GM12878 (cell line): ENCODE measurements around the gene AP1M2. TPM values are rescaled to one million over a fixed set of nuclear protein-coding genes. Genes with fewer than 3 reads are reported as not detected.

Experiments used
- CBX5 ChIP-seq: sonication (generic); IDR thresholded peaks from 2 replicates; pipeline ENCODE4 v1.6.1; 2016; ENCODE audit warnings: low read depth, moderate library complexity, mild to moderate bottlenecking, inconsistent platforms
- CEBPB ChIP-seq, 2 experiments: fragments of 150-350 bp in 1 of 2; IDR thresholded peaks; 2 replicates each; pipeline ENCODE4 v1.6.1; 2012 to 2014; ENCODE audit warnings: low read depth in 2 of 2, low read length in 2 of 2, borderline replicate concordance in 1 of 2, inconsistent platforms in 1 of 2
- HDAC2 ChIP-seq: fragments of 200-600 bp; sonication (generic); IDR thresholded peaks from 2 replicates; pipeline ENCODE4 v1.6.1; 2017
- IKZF1 ChIP-seq: fragments of 450-650 bp; conservative IDR thresholded peaks from 2 replicates; pipeline ENCODE4 v1.6.1; 2017; ENCODE audit warnings: antibody characterized with exemption, mild to moderate bottlenecking
- JUNB ChIP-seq: IDR thresholded peaks from 2 replicates; pipeline ENCODE4 v1.6.1; 2016; ENCODE audit warnings: antibody characterized with exemption, mild to moderate bottlenecking
- NFYA ChIP-seq: IDR thresholded peaks from 2 replicates; pipeline ENCODE4 v1.6.1; 2011; ENCODE audit warnings: low read depth, mild to moderate bottlenecking, low read length, improper control_type of control experiment, borderline replicate concordance
- RAD21 ChIP-seq: IDR thresholded peaks from 2 replicates; pipeline ENCODE4 v1.6.1; 2011; ENCODE audit warnings: mild to moderate bottlenecking, low read depth, low read length, moderate library complexity; ENCODE audit not compliant: insufficient read depth
- RAD51 ChIP-seq: fragments of 450-650 bp; IDR thresholded peaks from 2 replicates; pipeline ENCODE4 v1.6.1; 2016; ENCODE audit warnings: moderate library complexity, mild to moderate bottlenecking, inconsistent platforms
- TCF12 ChIP-seq: IDR thresholded peaks from 2 replicates; pipeline ENCODE4 v1.6.1; 2011; ENCODE audit warnings: low read depth, mild to moderate bottlenecking, low read length
- TCF7 ChIP-seq: IDR thresholded peaks from 2 replicates; pipeline ENCODE4 v1.6.1; 2014; ENCODE audit warnings: antibody characterized with exemption, borderline replicate concordance
- ZNF217 ChIP-seq: fragments of 450-650 bp; IDR thresholded peaks from 2 replicates; pipeline ENCODE4 v1.6.1; 2017; ENCODE audit warnings: antibody characterized with exemption, mild to moderate bottlenecking
- ZZZ3 ChIP-seq: IDR thresholded peaks from 2 replicates; pipeline ENCODE4 v1.6.1; 2011; ENCODE audit warnings: low read depth; ENCODE audit not compliant: control insufficient read depth, insufficient read length
- polyA plus RNA-seq, 11 experiments: library from polyadenylated mRNA; depleted of rRNA in 4 of 11; unstranded in 6 of 11; stranded (reverse) in 5 of 11; fragments of >200 nt; fragmentation: Nextera tagmentation in 4 of 11; fragmentation: Illumina TruSeq in 1 of 11; extraction: Ambion mirVana in 4 of 11; extraction: Trizol in 1 of 11; gene quantifications; 1 replicate in 1 of 11; 2 replicates in 10 of 11; pipeline versions ENCODE4 v1.2.1 to v1.2.3, GENCODE V29; 2011 to 2016; ENCODE audit warnings: inconsistent platforms in 2 of 11, missing spikeins in 2 of 11, low read depth in 1 of 11
- total RNA-seq, 4 experiments: library from RNA; depleted of rRNA in 3 of 4; stranded (reverse); fragments of >200 nt in 3 of 4; fragmentation: Illumina TruSeq in 1 of 4; extraction: Trizol in 1 of 4; gene quantifications; 2 replicates each; pipeline versions ENCODE4 v1.2.1 to v1.2.3, GENCODE V29; 2013 to 2021
- TF ChIP-seq, protein P1 (sequence below): fragments of 150-350 bp; IDR thresholded peaks from 2 replicates; pipeline ENCODE4 v1.6.1; 2016; ENCODE audit warnings: low read depth, low read length
- TF ChIP-seq, protein P2 (sequence below): fragments of 450-650 bp; IDR thresholded peaks from 2 replicates; pipeline ENCODE4 v1.6.1; 2017; ENCODE audit warnings: borderline replicate concordance
- TF ChIP-seq, protein P3 (sequence below): IDR thresholded peaks from 2 replicates; pipeline ENCODE4 v1.6.1; 2012; ENCODE audit warnings: improper control_type of control experiment, low read depth, low read length; ENCODE audit not compliant: insufficient replicate concordance
- TF ChIP-seq, protein P4 (sequence below): IDR thresholded peaks from 2 replicates; pipeline ENCODE4 v1.6.1; 2012; ENCODE audit warnings: mild to moderate bottlenecking, low read depth, low read length
- TF ChIP-seq, protein P5 (sequence below): IDR thresholded peaks from 2 replicates; pipeline ENCODE4 v1.6.1; 2011; ENCODE audit warnings: low read depth, mild to moderate bottlenecking, low read length, moderate library complexity, borderline replicate concordance; ENCODE audit errors: extremely low read depth

AP1M2 gene
- total and polyA plus RNA-seq, 10 of the 15 experiments (the other 5 are each of a cell fraction or from before 2014, with no cell fraction given): 0.72 TPM; not detected in 9

DNA sequence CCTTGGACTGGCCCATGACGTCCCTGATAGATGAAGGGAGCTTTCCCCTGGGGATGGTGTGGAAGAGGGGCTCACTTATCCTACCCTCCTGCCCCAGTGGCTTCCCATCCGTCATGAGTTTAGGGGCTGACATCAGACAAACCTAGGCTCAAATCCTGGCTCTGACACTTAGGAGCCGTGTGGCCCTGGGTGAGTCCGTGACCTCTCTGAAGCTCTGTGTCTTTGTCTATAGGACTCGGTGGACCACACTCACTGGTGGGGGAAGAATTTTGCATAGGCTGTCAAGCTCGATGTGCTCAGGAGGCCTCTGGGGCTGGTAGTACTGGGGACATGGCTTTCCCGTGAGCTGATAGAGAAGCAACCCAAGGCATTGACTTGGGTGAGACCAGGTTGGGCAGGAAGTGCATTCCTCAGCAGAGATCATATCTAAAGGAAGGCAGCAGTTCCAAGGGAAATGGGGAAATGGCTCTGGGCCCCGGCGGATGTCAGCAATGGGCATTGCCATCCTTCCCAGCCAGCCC lies 17.4 kb upstream of the AP1M2 start (continued):
- TF ChIP-seq, protein P1, sequence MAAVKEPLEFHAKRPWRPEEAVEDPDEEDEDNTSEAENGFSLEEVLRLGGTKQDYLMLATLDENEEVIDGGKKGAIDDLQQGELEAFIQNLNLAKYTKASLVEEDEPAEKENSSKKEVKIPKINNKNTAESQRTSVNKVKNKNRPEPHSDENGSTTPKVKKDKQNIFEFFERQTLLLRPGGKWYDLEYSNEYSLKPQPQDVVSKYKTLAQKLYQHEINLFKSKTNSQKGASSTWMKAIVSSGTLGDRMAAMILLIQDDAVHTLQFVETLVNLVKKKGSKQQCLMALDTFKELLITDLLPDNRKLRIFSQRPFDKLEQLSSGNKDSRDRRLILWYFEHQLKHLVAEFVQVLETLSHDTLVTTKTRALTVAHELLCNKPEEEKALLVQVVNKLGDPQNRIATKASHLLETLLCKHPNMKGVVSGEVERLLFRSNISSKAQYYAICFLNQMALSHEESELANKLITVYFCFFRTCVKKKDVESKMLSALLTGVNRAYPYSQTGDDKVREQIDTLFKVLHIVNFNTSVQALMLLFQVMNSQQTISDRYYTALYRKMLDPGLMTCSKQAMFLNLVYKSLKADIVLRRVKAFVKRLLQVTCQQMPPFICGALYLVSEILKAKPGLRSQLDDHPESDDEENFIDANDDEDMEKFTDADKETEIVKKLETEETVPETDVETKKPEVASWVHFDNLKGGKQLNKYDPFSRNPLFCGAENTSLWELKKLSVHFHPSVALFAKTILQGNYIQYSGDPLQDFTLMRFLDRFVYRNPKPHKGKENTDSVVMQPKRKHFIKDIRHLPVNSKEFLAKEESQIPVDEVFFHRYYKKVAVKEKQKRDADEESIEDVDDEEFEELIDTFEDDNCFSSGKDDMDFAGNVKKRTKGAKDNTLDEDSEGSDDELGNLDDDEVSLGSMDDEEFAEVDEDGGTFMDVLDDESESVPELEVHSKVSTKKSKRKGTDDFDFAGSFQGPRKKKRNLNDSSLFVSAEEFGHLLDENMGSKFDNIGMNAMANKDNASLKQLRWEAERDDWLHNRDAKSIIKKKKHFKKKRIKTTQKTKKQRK: no peak
- TF ChIP-seq CBX5: no peak
- no peak for TF ChIP-seq ZZZ3
- no peak for TF ChIP-seq ZNF217
- TF ChIP-seq, protein P2, sequence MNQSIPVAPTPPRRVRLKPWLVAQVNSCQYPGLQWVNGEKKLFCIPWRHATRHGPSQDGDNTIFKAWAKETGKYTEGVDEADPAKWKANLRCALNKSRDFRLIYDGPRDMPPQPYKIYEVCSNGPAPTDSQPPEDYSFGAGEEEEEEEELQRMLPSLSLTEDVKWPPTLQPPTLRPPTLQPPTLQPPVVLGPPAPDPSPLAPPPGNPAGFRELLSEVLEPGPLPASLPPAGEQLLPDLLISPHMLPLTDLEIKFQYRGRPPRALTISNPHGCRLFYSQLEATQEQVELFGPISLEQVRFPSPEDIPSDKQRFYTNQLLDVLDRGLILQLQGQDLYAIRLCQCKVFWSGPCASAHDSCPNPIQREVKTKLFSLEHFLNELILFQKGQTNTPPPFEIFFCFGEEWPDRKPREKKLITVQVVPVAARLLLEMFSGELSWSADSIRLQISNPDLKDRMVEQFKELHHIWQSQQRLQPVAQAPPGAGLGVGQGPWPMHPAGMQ: no peak
- no peak for TF ChIP-seq NFYA
- no peak for TF ChIP-seq RAD21
- no peak for TF ChIP-seq JUNB
- no peak for TF ChIP-seq TCF12
- TF ChIP-seq, protein P3, sequence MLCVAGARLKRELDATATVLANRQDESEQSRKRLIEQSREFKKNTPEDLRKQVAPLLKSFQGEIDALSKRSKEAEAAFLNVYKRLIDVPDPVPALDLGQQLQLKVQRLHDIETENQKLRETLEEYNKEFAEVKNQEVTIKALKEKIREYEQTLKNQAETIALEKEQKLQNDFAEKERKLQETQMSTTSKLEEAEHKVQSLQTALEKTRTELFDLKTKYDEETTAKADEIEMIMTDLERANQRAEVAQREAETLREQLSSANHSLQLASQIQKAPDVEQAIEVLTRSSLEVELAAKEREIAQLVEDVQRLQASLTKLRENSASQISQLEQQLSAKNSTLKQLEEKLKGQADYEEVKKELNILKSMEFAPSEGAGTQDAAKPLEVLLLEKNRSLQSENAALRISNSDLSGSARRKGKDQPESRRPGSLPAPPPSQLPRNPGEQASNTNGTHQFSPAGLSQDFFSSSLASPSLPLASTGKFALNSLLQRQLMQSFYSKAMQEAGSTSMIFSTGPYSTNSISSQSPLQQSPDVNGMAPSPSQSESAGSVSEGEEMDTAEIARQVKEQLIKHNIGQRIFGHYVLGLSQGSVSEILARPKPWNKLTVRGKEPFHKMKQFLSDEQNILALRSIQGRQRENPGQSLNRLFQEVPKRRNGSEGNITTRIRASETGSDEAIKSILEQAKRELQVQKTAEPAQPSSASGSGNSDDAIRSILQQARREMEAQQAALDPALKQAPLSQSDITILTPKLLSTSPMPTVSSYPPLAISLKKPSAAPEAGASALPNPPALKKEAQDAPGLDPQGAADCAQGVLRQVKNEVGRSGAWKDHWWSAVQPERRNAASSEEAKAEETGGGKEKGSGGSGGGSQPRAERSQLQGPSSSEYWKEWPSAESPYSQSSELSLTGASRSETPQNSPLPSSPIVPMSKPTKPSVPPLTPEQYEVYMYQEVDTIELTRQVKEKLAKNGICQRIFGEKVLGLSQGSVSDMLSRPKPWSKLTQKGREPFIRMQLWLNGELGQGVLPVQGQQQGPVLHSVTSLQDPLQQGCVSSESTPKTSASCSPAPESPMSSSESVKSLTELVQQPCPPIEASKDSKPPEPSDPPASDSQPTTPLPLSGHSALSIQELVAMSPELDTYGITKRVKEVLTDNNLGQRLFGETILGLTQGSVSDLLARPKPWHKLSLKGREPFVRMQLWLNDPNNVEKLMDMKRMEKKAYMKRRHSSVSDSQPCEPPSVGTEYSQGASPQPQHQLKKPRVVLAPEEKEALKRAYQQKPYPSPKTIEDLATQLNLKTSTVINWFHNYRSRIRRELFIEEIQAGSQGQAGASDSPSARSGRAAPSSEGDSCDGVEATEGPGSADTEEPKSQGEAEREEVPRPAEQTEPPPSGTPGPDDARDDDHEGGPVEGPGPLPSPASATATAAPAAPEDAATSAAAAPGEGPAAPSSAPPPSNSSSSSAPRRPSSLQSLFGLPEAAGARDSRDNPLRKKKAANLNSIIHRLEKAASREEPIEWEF: no peak
- TF ChIP-seq HDAC2: no peak
- TF ChIP-seq CEBPB (IDR thresholded peaks at IDR 0.05; ENCODE audit: borderline replicate concordance in 1 of 2, low read depth in 2 of 2, low read length in 2 of 2): no peak
- TF ChIP-seq RAD51: no peak
- TF ChIP-seq, protein P4, sequence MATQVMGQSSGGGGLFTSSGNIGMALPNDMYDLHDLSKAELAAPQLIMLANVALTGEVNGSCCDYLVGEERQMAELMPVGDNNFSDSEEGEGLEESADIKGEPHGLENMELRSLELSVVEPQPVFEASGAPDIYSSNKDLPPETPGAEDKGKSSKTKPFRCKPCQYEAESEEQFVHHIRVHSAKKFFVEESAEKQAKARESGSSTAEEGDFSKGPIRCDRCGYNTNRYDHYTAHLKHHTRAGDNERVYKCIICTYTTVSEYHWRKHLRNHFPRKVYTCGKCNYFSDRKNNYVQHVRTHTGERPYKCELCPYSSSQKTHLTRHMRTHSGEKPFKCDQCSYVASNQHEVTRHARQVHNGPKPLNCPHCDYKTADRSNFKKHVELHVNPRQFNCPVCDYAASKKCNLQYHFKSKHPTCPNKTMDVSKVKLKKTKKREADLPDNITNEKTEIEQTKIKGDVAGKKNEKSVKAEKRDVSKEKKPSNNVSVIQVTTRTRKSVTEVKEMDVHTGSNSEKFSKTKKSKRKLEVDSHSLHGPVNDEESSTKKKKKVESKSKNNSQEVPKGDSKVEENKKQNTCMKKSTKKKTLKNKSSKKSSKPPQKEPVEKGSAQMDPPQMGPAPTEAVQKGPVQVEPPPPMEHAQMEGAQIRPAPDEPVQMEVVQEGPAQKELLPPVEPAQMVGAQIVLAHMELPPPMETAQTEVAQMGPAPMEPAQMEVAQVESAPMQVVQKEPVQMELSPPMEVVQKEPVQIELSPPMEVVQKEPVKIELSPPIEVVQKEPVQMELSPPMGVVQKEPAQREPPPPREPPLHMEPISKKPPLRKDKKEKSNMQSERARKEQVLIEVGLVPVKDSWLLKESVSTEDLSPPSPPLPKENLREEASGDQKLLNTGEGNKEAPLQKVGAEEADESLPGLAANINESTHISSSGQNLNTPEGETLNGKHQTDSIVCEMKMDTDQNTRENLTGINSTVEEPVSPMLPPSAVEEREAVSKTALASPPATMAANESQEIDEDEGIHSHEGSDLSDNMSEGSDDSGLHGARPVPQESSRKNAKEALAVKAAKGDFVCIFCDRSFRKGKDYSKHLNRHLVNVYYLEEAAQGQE: no peak
- TF ChIP-seq, protein P5, sequence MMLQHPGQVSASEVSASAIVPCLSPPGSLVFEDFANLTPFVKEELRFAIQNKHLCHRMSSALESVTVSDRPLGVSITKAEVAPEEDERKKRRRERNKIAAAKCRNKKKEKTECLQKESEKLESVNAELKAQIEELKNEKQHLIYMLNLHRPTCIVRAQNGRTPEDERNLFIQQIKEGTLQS: no peak
- TF ChIP-seq IKZF1: no peak; the same call in 1 of the 2 replicates
- TF ChIP-seq TCF7: no peak
